HS-5 (cell line): ENCODE measurements around the gene F11R.
"Not testable (repeated sequence)": the region's sequence is repeated elsewhere in the genome, so short reads cannot be mapped to it uniquely, and the experiment has no call there.

Source experiments
- DNase-seq: peaks from one replicate; pipeline ENCODE4 v3.0.0-alpha.2; 2012; ENCODE audit warnings: low read depth

The F11R gene

DNA sequence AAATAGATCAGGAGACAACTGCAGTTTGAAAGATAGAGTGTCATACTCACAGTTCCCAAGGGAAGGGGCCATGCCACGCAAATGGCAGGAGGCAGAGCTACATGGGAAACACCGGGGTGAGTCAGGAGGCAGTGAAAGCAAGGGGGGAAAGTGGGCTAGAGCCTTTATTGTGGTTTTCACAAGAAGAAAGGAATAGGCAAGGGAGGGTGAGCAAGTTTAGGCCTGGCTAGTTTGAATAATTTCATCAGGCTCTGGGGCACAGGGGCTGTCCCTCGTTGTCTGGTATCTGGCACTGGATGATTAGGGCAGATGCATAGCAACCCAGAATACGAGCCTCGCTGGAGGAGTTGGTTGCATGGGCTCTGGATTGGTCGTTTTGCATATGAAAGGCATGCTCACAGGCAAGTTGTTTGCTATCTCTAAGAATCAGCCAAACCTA lies 49.3 kb downstream of the F11R start:
- no peak for DNase-seq

DNA sequence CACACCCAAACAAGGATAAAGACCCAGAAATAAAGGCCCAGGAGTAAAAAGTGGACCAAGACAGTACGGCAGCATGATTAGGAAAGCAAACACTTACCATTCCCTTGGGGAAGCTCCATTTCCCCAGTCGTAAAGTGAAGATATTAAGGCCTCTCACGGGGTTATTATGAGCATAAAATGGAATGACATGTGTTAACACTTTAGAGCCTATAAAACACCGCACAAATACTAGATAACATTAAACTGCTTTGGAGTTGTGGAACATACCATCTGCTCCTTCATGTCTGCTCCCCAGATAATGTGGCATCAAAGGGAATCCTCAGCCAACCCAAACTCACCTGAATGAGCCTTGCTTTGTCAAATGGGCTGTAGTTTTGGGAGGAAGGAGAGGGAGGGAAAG lies 57.4 kb downstream of the F11R start:
- no peak for DNase-seq

- no peak for DNase-seq
Measured at GRCh38 chr1:160961419-160961818, 59.5 kb downstream of the F11R start.

- DNase-seq: no peak
Measured at GRCh38 chr1:160956966-160957365, 64.0 kb downstream of the F11R start.

DNA sequence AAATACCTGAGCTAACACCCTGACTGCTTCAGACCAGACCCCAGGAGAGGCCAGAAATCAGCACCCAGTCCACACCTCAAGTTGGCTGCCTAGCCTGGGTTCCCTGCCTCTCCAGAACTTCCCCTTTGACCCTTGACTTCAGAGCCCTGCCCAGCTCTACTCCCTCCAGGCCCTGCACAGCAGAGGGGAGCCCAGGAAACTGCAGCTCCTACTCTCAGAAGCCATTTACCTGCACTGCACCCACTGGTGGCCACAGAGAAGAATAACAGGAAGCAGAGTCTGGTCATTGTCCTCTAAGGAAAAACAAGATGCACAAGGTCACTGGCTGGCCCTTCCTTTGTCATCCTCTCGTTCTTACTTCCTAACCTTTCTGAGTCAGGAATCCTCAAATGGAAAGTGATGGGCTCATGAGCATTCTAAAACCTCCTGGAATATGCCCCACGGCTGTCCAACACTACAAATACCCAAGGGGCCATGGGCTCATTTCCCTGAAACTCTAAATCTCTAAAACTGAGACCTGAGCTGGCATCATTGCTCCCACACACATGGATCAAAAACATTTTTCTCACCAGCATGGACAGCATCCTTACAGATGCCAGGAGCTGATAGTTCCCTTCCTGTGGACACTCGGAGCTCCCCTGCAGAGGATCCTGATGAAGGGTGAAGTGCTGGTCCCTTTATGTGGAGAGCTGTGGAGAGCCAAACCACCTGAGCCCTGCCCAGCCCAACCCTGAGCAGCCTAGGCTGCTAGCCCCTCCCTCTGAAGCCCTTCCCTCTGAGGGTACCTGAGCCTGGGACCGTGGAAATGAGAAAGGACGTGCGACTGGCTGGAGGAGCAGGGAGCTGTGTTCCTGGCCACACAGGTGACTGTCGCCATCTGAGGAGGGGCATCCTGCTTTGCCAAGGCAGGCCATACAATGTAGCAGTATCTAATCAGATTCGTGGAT lies 66.5 kb downstream of the F11R start, which contains the start of gene ITLN2:
Gene ITLN2, minus strand, starts transcription at position 652 of the 947 bp plus-strand sequence. Its CDS starts 68 bp downstream, at position 584.
- DNase-seq: no peak

- no peak for DNase-seq
Measured at GRCh38 chr1:160953030-160953429, 67.9 kb downstream of the F11R start.

GRCh38 chr1:160952129-160952510 lies 68.8 kb downstream of the F11R start:
- DNase-seq: no peak

DNA sequence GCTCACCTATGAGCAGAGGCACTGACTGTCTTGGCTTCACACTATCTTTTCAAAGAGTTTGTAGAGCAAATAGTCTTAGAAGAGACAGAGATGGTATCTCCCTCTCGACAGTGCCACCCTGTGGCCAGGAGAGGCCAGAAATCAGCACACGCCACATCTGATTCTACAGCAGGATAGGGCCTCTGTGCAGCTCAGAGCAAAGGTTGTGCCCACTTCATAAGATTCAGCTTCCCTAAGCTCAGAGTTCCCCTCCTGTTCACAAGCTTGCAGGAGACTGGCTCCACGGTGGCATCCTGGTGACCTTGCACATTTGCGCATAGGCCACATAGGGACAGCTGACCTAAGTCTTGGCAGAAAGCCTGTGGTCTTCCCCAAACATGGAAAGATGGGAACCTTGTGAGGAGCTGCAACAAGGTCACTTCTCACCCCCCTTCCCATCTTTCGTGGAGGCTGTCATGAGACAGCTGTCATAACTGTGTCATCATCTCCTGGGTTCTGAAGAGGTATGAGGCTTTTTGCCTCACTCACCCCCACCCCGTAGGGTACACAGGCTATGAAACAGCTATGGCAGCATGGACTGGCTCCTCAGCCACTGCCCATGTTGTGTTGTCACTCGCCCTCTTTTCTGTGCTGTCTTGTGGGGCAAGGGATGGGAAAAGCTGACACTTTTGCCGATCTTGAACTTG lies 69.4 kb downstream of the F11R start:
- no peak for DNase-seq

DNA sequence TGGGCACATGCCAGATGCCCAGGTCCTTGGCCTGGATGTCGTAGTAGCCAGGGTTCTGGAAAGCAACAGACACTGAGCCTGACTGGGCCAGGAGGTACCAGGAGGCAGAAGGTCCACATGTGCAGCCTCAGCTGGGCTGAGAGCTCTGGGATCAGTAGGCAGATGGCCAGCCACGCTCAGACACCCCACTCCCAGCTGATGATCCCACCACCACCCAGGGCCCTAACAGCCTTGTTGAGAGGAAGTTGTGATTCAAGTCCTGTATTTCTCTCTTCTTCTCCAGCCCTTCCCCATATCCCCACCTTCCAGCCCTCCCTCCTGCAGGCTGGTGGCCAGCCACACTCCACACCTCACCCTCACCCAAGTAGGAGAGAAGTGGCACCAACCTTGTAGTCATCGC lies 70.3 kb downstream of the F11R start:
- DNase-seq: no peak

DNA sequence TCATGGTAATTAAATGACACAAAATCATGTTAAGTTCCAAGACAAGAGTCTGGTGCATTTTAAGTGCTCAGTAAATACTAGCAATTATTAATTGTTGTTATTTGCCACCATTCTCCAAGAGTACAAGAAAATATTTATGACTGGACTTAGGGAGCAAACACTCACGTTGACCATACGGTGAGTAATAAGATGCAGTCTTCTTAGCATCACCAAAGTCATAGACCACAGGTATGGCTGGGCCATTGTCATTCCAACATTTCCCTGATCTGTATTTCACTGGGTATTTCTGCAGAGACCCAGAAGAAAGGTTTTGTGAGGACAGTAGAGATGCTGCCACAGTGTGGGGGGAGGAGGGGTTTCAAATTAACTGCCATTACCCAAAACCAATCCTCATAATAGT lies 71.1 kb downstream of the F11R start:
- no peak for DNase-seq

DNA sequence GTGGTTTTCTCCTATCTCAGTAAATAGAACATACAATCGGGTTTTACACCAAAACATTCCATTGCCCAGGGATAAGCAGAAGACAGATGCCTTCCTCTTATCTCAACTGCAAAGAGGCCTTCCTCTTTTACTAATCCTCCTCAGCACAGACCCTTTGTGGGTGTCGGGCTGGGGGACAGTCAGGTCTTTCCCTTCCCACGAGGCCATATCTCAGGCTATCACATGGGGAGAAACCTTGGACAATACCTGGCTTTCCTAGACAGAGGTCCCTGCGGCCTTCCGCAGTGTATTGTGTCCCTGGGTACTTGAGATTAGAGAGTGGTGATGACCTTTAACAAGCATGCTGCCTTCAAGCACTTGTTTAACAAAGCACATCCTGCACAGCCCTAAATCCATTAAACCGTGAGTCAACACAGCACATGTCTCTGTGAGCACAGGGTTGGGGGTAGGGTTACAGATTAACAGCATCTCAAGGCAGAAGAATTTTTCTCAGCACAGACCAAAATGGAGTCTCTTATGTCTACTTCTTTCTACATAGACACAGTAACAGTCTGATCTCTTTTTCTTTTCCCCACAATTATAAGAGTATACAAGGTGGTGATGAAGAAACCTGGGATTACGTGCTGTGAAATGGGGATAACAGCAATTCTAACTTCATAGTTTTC lies 71.6 kb downstream of the F11R start:
- not testable (repeated sequence) for DNase-seq

GRCh38 chr1:160947174-160947759 lies 73.7 kb downstream of the F11R start:
- not testable (repeated sequence) for DNase-seq

- not testable (repeated sequence) for DNase-seq
Measured at GRCh38 chr1:160945881-160946280, 75.1 kb downstream of the F11R start.
